HCT116 (cell line): Measurements from ENCODE around the gene SND1. TPM values are rescaled to one million over a fixed set of nuclear protein-coding genes. Genes with fewer than 3 reads are reported as not detected.

Experiments
- ATAC-seq: fragments of 200-7000 bp; cut with Tn5 transposase; 2 replicates; pipeline ENCODE4 v1.9.1; 2020; ENCODE audit warnings: mild to moderate bottlenecking, moderate library complexity
- BruUV-seq: library from RNA; stranded (reverse); fragments of 400-500 nt; replicated peaks from 2 replicates; lab custom pipeline; 2021; lab: Mats Ljungman, UMichigan
- CTCF ChIA-PET: fragments of 300-600 bp; sonication (Branson Sonifier 250); formaldehyde crosslinking; loops from one replicate; lab custom pipeline; 2021; ENCODE audit warnings: antibody characterized with exemption; lab: Charles Lee
- POLR2A ChIA-PET: fragments of 300-600, 350-600 bp; sonication (Branson Sonifier 250); formaldehyde crosslinking; loops from one replicate; lab custom pipeline; 2021; ENCODE audit warnings: antibody characterized with exemption; lab: Charles Lee
- RAD21 ChIA-PET, 2 experiments: fragments of 300-600 bp; sonication (Branson Sonifier 250); formaldehyde crosslinking; loops; one replicate each; lab custom pipeline; 2023; ENCODE audit warnings: low total read pairs in 2 of 2; ENCODE audit not compliant: uncharacterized antibody in 2 of 2, unreplicated experiment in 2 of 2, low non-redundant PET in 1 of 2; lab: Charles Lee
- DNase-seq: peaks from one replicate; pipeline ENCODE4 v3.0.0-alpha.2; 2010; ENCODE audit warnings: low read depth, low spot score
- H2AFZ ChIP-seq: fragments of 200-600 bp; shearing (Covaris generic), sonication (generic); 2 replicates; pipeline ENCODE4 v1.6.1; 2017; ENCODE audit warnings: low read depth, mixed run types, mixed read lengths, antibody characterized with exemption, low read length; ENCODE audit not compliant: poor library complexity, severe bottlenecking
- H3K27ac ChIP-seq: 2 replicates; pipeline ENCODE4 v1.5.1; 2012; ENCODE audit warnings: low read depth, low read length
- H3K27me3 ChIP-seq: fragments of 200-600 bp; sonication (generic); 2 replicates; pipeline ENCODE4 v1.6.1; 2016; ENCODE audit warnings: mixed run types, low read length, mixed read lengths; ENCODE audit not compliant: insufficient read depth
- H3K36me3 ChIP-seq, 2 experiments: fragments of 200-500 bp in 1 of 2; fragments of 200-600 bp in 1 of 2; sonication (Bioruptor generic) in 1 of 2; sonication (generic) in 1 of 2; 2 replicates each; pipeline versions ENCODE4 v1.5.1 to v1.6.1; 2014 to 2016; ENCODE audit warnings: low read length in 2 of 2, inconsistent platforms in 1 of 2, mixed read lengths in 1 of 2, mixed run types in 1 of 2; ENCODE audit not compliant: insufficient read depth in 2 of 2, control insufficient read depth in 1 of 2
- H3K4me1 ChIP-seq, 2 experiments: fragments of 200-600 bp in 1 of 2; sonication (generic) in 1 of 2; 2 replicates each; pipeline versions ENCODE4 v1.5.1 to v1.6.1; 2012 to 2017; ENCODE audit warnings: low read length in 2 of 2, inconsistent platforms in 1 of 2, mild to moderate bottlenecking in 1 of 2, mixed read lengths in 1 of 2, mixed run types in 1 of 2, moderate library complexity in 1 of 2; ENCODE audit not compliant: insufficient read depth in 2 of 2, control insufficient read depth in 1 of 2
- H3K4me2 ChIP-seq: fragments of 200-600 bp; sonication (generic); 2 replicates; pipeline ENCODE4 v1.6.1; 2017; ENCODE audit warnings: mixed run types, low read length, mixed read lengths
- H3K4me3 ChIP-seq, 2 experiments: fragments of 200-600 bp in 1 of 2; sonication (generic) in 1 of 2; replicated peaks in 1 of 2; 2 replicates each; pipeline ENCODE4 v1.5.1; 2011 to 2016; ENCODE audit warnings: low read length in 2 of 2, control low read depth in 1 of 2, low read depth in 1 of 2, mild to moderate bottlenecking in 1 of 2, mixed read lengths in 1 of 2, mixed run types in 1 of 2
- H3K79me2 ChIP-seq: fragments of 200-600 bp; sonication (generic); 2 replicates; pipeline ENCODE4 v1.6.1; 2017; ENCODE audit warnings: mild to moderate bottlenecking, mixed run types, low read length, moderate library complexity, mixed read lengths; ENCODE audit not compliant: insufficient read depth
- H3K9ac ChIP-seq: fragments of 200-600 bp; sonication (generic); 2 replicates; pipeline ENCODE4 v1.6.1; 2016; ENCODE audit warnings: low read length, mixed read lengths
- H3K9me2 ChIP-seq: fragments of 200-600 bp; sonication (generic), shearing (Covaris generic); 2 replicates; pipeline ENCODE4 v1.6.1; 2017; ENCODE audit warnings: mixed run types, mild to moderate bottlenecking, moderate library complexity; ENCODE audit not compliant: insufficient read depth
- H3K9me3 ChIP-seq, 2 experiments: fragments of 200-500 bp in 1 of 2; fragments of 200-600 bp in 1 of 2; sonication (Bioruptor generic) in 1 of 2; sonication (generic) in 1 of 2; 2 replicates each; pipeline ENCODE4 v1.6.1; 2014 to 2017; ENCODE audit warnings: low read length in 2 of 2, mixed read lengths in 2 of 2, inconsistent platforms in 1 of 2, low read depth in 1 of 2, mild to moderate bottlenecking in 1 of 2, mixed run types in 1 of 2, moderate library complexity in 1 of 2; ENCODE audit not compliant: control insufficient read depth in 1 of 2, insufficient read depth in 1 of 2
- H4K20me1 ChIP-seq: fragments of 200-600 bp; sonication (generic), shearing (Covaris generic); 2 replicates; pipeline ENCODE4 v1.6.1; 2017; ENCODE audit warnings: mixed run types, mild to moderate bottlenecking, moderate library complexity; ENCODE audit not compliant: insufficient read depth
- CBX3 ChIP-seq: IDR thresholded peaks from 2 replicates; pipeline ENCODE4 v1.6.1; 2012; ENCODE audit warnings: low read depth
- ELF1 ChIP-seq: IDR thresholded peaks from 2 replicates; pipeline ENCODE4 v1.6.1; 2012; ENCODE audit warnings: low read depth, borderline replicate concordance
- EZH2phosphoT487 ChIP-seq: fragments of 200-600 bp; IDR thresholded peaks from 2 replicates; pipeline ENCODE4 v1.6.1; 2018; ENCODE audit warnings: antibody characterized with exemption, borderline replicate concordance
- POLR2AphosphoS5 ChIP-seq: IDR thresholded peaks from 2 replicates; pipeline ENCODE4 v1.6.1; 2011; ENCODE audit warnings: mild to moderate bottlenecking, low read depth, low read length, moderate library complexity
- RAD21 ChIP-seq: IDR thresholded peaks from 2 replicates; pipeline ENCODE4 v1.6.1; 2012; ENCODE audit warnings: low read depth, mild to moderate bottlenecking
- ZBTB33 ChIP-seq: IDR thresholded peaks from 2 replicates; pipeline ENCODE4 v1.6.1; 2011; ENCODE audit warnings: mild to moderate bottlenecking, low read length, moderate library complexity; ENCODE audit not compliant: insufficient replicate concordance; ENCODE audit errors: extremely low read depth
- intact Hi-C: fragments of 100-400 bp; cut with micrococcal nuclease; formaldehyde crosslinking; loops from 2 replicates; pipeline ENCODE4 v1.10.0; 2022
- total RNA-seq: library from RNA; stranded (reverse); gene quantifications from one replicate; pipeline ENCODE4 v1.2.1, GENCODE V29; 2021; ENCODE audit not compliant: unreplicated experiment
- TF ChIP-seq, protein P1 (sequence below): IDR thresholded peaks from 2 replicates; pipeline ENCODE4 v1.6.1; 2012

SND1 gene
- total RNA-seq, 1 experiment from 2014 or later, result 169 TPM

DNA sequence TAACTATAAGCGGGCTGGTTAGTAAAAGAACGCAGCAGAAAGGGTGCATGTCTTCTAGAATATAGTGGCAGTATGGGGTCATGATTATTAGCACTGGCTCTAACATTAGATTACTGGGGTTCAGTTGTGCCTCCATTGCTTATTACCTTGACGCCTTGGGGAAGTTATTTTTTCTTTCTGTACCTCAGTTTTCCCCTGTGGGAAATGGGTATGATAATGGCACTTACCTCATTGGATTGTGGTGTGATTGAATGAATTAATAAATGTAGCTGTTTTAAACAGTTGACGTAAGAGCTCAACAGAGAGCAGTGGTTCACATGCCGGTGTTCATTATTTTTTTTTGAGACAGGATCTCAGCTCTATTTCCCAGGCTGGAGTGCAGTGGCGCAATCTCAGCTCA lies 262.7 kb downstream of the SND1 start:
- TF ChIP-seq, protein P1, sequence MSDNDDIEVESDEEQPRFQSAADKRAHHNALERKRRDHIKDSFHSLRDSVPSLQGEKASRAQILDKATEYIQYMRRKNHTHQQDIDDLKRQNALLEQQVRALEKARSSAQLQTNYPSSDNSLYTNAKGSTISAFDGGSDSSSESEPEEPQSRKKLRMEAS, result no peak
- Histone ChIP-seq H3K9me3 (no peaks in the 10 kb centered on the region), H3K4me2 (no peak overlapping the region), H4K20me1 (no peaks in the 10 kb centered on the region; the same call in 1 of the 2 replicates), H3K9me2 (no peaks in the 10 kb centered on the region), H3K9ac (no peak overlapping the region), H3K27ac (no peak overlapping the region), H3K27me3 (no peaks in the 10 kb centered on the region), H2AFZ (no peak overlapping the region), H3K79me2 (peaks cover 21% of the 10 kb centered on the region), H3K36me3 (no peaks in the 10 kb centered on the region), H3K4me3 (no peak overlapping the region), H3K4me1 (no peaks in the 10 kb centered on the region)
- ATAC-seq, result no peak
- POLR2A ChIA-PET, result no interaction called here
- DNase-seq, result no peak
- intact Hi-C loops, result no loop called here
- RAD21 ChIA-PET, result no interaction called here
- no TSS peak for BruUV-seq
- CTCF ChIA-PET, result no interaction called here

DNA sequence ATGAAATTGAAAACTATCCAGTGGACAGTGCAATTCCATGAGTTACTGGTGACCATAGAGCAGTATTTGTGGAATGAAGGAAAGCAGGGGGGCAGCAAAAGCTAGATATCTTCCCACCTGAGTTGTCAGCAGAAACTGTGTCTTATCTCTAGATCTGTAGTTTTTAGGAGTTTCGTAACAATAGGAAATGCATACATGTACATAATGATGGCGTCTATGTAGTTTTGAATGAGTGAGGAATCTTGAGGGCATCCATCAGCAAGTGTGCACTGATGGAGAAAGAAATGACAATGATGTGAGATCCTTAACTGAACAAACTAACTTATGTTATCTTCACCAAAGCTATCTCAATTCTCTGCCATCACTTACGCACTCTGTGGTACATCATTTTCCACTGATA lies 264.7 kb downstream of the SND1 start:
- ChIA-PET RAD21 (no interaction called here), POLR2A (no interaction called here), CTCF (no interaction called here)
- Histone ChIP-seq H3K9me3 (no peaks in the 10 kb centered on the region), H3K4me3 (no peak overlapping the region), H3K36me3 (no peaks in the 10 kb centered on the region), H3K4me1 (no peaks in the 10 kb centered on the region), H2AFZ (no peak overlapping the region), H3K4me2 (no peak overlapping the region), H3K27ac (no peak overlapping the region), H3K9ac (no peak overlapping the region), H3K9me2 (no peaks in the 10 kb centered on the region), H3K79me2 (peaks cover 23% of the 10 kb centered on the region), H3K27me3 (no peaks in the 10 kb centered on the region), H4K20me1 (no peaks in the 10 kb centered on the region; the same call in 1 of the 2 replicates)
- intact Hi-C loops, result no loop called here
- no peak for ATAC-seq
- no TSS peak for BruUV-seq
- TF ChIP-seq ZBTB33 (no peak), EZH2phosphoT487 (no peak), RAD21 (no peak), POLR2AphosphoS5 (no peak), ELF1 (no peak), CBX3 (no peak)
- DNase-seq, result no peak
